ENCODE data around the gene PRKD1.

- TF ChIP-seq SUZ12 (IDR thresholded peaks at IDR 0.05; ENCODE audit: extremely low read depth, insufficient read depth, insufficient read length) (no peak), YY1 (IDR thresholded peaks at IDR 0.05; ENCODE audit: insufficient read depth, insufficient read length) (no peak)
Measured at GRCh38 chr14:29814156-29815015, 113.3 kb downstream of the PRKD1 start.
